Peyer's patch (tissue), 4 donors: ENCODE data around the gene STARD3NL. TPM values are rescaled to one million over a fixed set of nuclear protein-coding genes. Genes with fewer than 3 reads are reported as not detected.
A peak's percentile ranks its signal among the peaks of the same experiment; 100 is the strongest.

ENCODE experiments used
- DNase-seq, 3 donors: peaks; one replicate each; pipeline ENCODE4 v3.0.0-alpha.2; 2017 to 2019
- H3K27ac ChIP-seq, 4 donors: fragments of 200-600 bp; sonication (generic); one replicate each; pipeline ENCODE4 v1.5.1; 2016 to 2019
- H3K27me3 ChIP-seq, 2 donors: fragments of 200-600 bp; sonication (generic); one replicate each; pipeline ENCODE4 v1.5.1; 2019
- H3K36me3 ChIP-seq, 3 donors: fragments of 200-600 bp; sonication (generic); one replicate each; pipeline ENCODE4 v1.5.1; 2016 to 2019
- H3K4me1 ChIP-seq, 4 donors: fragments of 200-600 bp; sonication (generic); one replicate each; pipeline ENCODE4 v1.5.1; 2016 to 2019
- H3K4me3 ChIP-seq, 4 donors: fragments of 200-600 bp; sonication (generic); 1 replicate in 3 of 4; 2 replicates in 1 of 4; pipeline ENCODE4 v1.5.1; 2016 to 2019; ENCODE audit warnings: mild to moderate bottlenecking in 1 of 4
- H3K9me3 ChIP-seq, 4 donors: fragments of 200-600 bp; sonication (generic); one replicate each; pipeline ENCODE4 v1.5.1; 2016 to 2019; ENCODE audit warnings: mild to moderate bottlenecking in 1 of 4
- POLR2A ChIP-seq, 2 donors: fragments of 450-650 bp; IDR thresholded peaks; one replicate each; pipeline ENCODE4 v1.5.1; 2017; ENCODE audit warnings: antibody characterized with exemption in 2 of 2, mild to moderate bottlenecking in 2 of 2, moderate library complexity in 2 of 2
- total RNA-seq, 4 donors: library from RNA; depleted of rRNA; stranded (reverse); fragments of >200 nt; gene quantifications; one replicate each; pipeline ENCODE4 v1.1.0, GENCODE V29; 2016
- TF ChIP-seq, protein P1 (sequence below), 6 experiments: fragments of 450-650 bp in 4 of 6; fragments of 200-600 bp in 2 of 6; sonication (generic) in 1 of 6; IDR thresholded peaks; one replicate each; pipeline ENCODE4 v1.5.1; 2017 to 2019; ENCODE audit warnings: antibody characterized with exemption in 6 of 6, mild to moderate bottlenecking in 3 of 6, moderate library complexity in 1 of 6

STARD3NL gene
- total RNA-seq, 4 donors from 2014 or later = 18.9 to 47.1 (median 23.2) TPM

DNA sequence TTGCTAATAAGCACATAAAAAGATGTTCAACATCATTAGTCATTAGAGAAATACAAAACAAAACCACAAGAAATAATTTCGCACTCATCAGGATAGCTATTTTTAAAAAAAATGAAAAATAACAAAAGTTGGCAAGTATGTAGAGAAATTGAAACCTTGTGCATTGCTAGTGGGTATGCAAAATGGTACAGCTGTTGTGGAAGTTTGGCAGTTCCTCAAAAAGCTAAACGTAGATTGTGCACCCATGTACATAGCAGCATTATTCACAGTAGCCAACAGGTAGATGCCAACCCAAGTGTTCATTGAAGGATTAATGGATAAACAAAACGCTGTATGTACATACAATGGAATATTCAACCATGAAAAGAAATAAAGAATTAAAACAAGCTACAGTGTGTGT lies 35.3 kb upstream of the STARD3NL start:
- DNase-seq = no peak
- Histone ChIP-seq H3K4me1 (no peaks in the 10 kb centered on the region), H3K4me3 (no peak overlapping the region), H3K36me3 (no peaks in the 10 kb centered on the region), H3K27me3 (no peaks in the 10 kb centered on the region), H3K27ac (no peak overlapping the region), H3K9me3 (no peaks in the 10 kb centered on the region)
- TF ChIP-seq, protein P1, sequence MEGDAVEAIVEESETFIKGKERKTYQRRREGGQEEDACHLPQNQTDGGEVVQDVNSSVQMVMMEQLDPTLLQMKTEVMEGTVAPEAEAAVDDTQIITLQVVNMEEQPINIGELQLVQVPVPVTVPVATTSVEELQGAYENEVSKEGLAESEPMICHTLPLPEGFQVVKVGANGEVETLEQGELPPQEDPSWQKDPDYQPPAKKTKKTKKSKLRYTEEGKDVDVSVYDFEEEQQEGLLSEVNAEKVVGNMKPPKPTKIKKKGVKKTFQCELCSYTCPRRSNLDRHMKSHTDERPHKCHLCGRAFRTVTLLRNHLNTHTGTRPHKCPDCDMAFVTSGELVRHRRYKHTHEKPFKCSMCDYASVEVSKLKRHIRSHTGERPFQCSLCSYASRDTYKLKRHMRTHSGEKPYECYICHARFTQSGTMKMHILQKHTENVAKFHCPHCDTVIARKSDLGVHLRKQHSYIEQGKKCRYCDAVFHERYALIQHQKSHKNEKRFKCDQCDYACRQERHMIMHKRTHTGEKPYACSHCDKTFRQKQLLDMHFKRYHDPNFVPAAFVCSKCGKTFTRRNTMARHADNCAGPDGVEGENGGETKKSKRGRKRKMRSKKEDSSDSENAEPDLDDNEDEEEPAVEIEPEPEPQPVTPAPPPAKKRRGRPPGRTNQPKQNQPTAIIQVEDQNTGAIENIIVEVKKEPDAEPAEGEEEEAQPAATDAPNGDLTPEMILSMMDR (IDR thresholded peaks at IDR 0.05) = no peak
- no peak for TF ChIP-seq POLR2A (IDR thresholded peaks at IDR 0.05)

DNA sequence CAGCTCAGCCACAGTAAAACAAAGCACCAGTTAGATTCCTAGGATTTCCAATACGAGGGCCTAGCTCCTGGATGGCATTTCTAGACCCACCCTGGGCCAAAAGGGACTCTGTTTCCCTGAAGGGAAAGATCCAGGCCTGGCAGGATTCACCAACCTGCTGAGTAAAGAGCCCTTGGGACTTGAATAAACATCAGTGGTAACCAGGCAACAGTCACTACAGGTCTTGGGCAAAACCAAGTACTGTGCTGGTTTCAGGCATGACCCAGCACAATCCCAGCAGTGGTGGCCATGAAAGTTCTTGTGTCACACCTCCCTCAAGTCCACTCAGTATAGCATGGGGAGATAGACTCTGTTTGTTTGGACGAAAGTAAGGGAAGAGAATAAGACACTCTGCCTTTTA lies 31.0 kb upstream of the STARD3NL start:
- no peaks in the 10 kb centered on the region for H3K27me3 ChIP-seq
- no peaks in the 10 kb centered on the region for H3K36me3 ChIP-seq
- H3K9me3 ChIP-seq = no peaks in the 10 kb centered on the region
- no peak for TF ChIP-seq POLR2A (IDR thresholded peaks at IDR 0.05)
- TF ChIP-seq, protein P1 (IDR thresholded peaks at IDR 0.05) = no peak
- H3K27ac ChIP-seq = no peak overlapping the region
- H3K4me1 ChIP-seq = no peaks in the 10 kb centered on the region
- H3K4me3 ChIP-seq = no peak overlapping the region
- no peak for DNase-seq

DNA sequence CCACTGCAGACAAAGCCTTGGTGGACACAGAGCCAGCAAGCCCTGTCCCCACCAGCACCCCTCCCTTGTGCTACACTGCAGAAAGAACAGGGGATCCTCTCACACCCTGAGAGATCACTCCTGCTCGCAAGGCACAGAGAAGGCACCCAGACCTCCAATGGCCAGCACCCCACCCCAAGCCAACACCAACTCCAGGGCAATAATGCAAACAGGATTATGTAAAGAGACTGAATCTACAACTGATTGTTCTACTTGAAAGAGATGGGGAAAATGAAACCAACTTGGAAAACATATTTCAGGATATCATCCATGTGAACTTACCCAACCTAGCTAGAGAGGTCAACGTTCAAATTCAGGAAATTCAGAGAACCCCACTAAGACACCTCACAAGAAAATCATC lies 26.5 kb upstream of the STARD3NL start:
- Histone ChIP-seq H3K4me1 (no peaks in the 10 kb centered on the region), H3K36me3 (no peaks in the 10 kb centered on the region), H3K27ac (no peak overlapping the region), H3K4me3 (no peak overlapping the region), H3K9me3 (no peaks in the 10 kb centered on the region), H3K27me3 (no peaks in the 10 kb centered on the region)
- DNase-seq = no peak
- TF ChIP-seq, protein P1 (IDR thresholded peaks at IDR 0.05) = no peak
- TF ChIP-seq POLR2A (IDR thresholded peaks at IDR 0.05) = no peak

DNA sequence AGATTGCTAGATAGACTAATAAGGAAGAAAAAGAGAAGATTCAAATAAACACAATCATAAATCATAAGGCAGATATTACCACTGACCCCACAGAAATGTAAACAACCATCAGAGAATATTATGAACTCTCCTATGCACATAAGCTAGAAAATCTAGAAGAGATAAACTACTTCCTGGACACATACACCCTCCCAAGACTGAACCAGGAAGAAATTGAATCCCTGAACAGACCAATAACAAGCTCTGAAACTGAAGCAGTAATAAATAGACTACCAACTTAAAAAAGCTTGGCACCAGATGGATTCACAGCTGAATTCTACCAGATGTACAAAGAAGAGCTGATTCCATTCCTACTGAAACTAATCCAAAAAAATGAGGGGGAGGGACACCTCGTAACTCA lies 24.5 kb upstream of the STARD3NL start:
- Histone ChIP-seq H3K27me3 (no peaks in the 10 kb centered on the region), H3K4me1 (no peaks in the 10 kb centered on the region), H3K27ac (no peak overlapping the region), H3K4me3 (no peak overlapping the region), H3K9me3 (no peaks in the 10 kb centered on the region), H3K36me3 (no peaks in the 10 kb centered on the region)
- TF ChIP-seq POLR2A (IDR thresholded peaks at IDR 0.05) = no peak
- TF ChIP-seq, protein P1 (IDR thresholded peaks at IDR 0.05) = no peak
- DNase-seq = no peak

DNA sequence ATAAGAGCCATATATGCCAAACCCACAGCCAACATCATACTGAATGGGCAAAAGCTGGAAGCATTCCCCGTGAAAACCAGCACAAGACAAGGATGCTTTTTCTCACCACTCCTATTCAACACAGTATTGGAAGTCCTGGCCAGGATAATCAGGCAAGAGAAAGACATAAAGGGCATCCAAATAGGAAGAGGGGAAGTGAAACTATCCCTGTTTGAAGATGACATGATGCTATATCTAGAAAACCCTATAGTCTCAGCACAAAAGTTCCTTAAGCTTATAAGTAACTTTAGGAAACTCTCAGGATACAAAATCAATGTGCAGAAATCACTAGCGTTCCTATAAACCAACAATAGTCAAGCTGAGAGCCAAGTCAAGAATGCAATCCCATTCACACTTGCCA lies 23.8 kb upstream of the STARD3NL start:
- no peak overlapping the region for H3K4me3 ChIP-seq
- no peak overlapping the region for H3K27ac ChIP-seq
- H3K36me3 ChIP-seq = no peaks in the 10 kb centered on the region
- no peaks in the 10 kb centered on the region for H3K9me3 ChIP-seq
- no peaks in the 10 kb centered on the region for H3K4me1 ChIP-seq
- no peak for DNase-seq
- TF ChIP-seq, protein P1 (IDR thresholded peaks at IDR 0.05) = no peak
- no peak for TF ChIP-seq POLR2A (IDR thresholded peaks at IDR 0.05)
- H3K27me3 ChIP-seq = no peaks in the 10 kb centered on the region

DNA sequence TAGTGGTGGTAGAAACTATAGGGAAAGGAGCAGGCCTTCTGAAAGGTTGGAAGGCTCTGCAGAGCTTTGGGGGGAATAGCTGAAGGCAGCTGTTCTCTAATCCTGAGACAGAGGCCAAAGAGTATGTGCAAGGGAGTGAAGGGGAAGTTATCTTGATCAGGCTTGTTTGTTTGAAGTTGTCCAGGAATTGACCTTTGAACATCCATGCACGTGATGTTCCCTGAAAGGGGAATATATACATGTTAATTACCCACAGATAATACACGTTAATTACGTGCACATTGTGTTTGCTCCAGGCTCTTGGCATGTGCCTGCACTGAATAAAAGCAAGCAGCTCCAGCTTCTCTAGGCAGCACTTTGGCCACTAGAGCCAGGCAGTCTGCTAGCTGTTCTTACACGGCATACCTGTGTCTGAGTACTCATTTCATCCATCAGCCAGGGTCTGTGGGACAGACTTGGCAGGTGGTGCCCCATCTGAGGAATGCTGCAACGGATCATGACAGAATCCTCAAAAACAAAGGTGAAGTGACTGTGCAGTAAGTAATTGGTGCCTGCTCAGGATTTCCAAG lies 18.0 kb upstream of the STARD3NL start:
- no peak for TF ChIP-seq POLR2A (IDR thresholded peaks at IDR 0.05)
- TF ChIP-seq, protein P1 (IDR thresholded peaks at IDR 0.05) = peak in 1 of 6 experiments; percentile 27
- peaks cover 0 to 5% (median 0%) of the 10 kb centered on the region in 4 donors for H3K4me1 ChIP-seq
- peak in 2 of 3 donors; percentile 58 to 66 for DNase-seq

More for the DNA sequence above, 18.0 kb upstream of the STARD3NL start:
- Histone ChIP-seq H3K36me3 (no peaks in the 10 kb centered on the region), H3K4me3 (no peak overlapping the region), H3K9me3 (no peaks in the 10 kb centered on the region), H3K27me3 (no peaks in the 10 kb centered on the region), H3K27ac (peak overlapping the region in 1 of 4 donors; percentile 54)
